Astrocyte (in vitro differentiated cells and primary cell): Measurements from ENCODE around the gene EPB41L3. TPM values are rescaled to one million over a fixed set of nuclear protein-coding genes. Genes with fewer than 3 reads are reported as not detected.

Experiments used
- DNase-seq: peaks from one replicate; pipeline ENCODE4 v3.0.0-alpha.2; 2010; ENCODE audit warnings: low read depth
- FAIRE-seq: peaks from 2 replicates; lab custom pipeline; 2011; peaks lifted over from hg19 to GRCh38; lab: Jason Lieb, UNC
- H2AFZ ChIP-seq: 2 replicates; pipeline ENCODE4 v1.6.0; 2012; ENCODE audit warnings: low read depth, low read length, inconsistent platforms
- H3K27ac ChIP-seq: 2 replicates; pipeline ENCODE4 v1.5.1; 2011; ENCODE audit warnings: low read depth, low read length, inconsistent platforms
- H3K27me3 ChIP-seq: 2 replicates; pipeline ENCODE4 v1.6.0; 2011; ENCODE audit warnings: low read length, inconsistent platforms; ENCODE audit not compliant: insufficient read depth
- H3K36me3 ChIP-seq: 2 replicates; pipeline ENCODE4 v1.5.1; 2011; ENCODE audit warnings: low read length, inconsistent platforms; ENCODE audit not compliant: insufficient read depth
- H3K4me1 ChIP-seq: 2 replicates; pipeline ENCODE4 v1.5.1; 2011; ENCODE audit warnings: low read length, inconsistent platforms; ENCODE audit not compliant: insufficient read depth
- H3K4me2 ChIP-seq: 2 replicates; pipeline ENCODE4 v1.6.0; 2012; ENCODE audit warnings: low read length, inconsistent platforms
- H3K4me3 ChIP-seq: 2 replicates; pipeline ENCODE4 v1.5.1; 2011; ENCODE audit warnings: low read depth, mild to moderate bottlenecking, low read length, inconsistent platforms; ENCODE audit not compliant: insufficient read depth
- H3K79me2 ChIP-seq: 2 replicates; pipeline ENCODE4 v1.6.0; 2012; ENCODE audit warnings: mild to moderate bottlenecking, low read length, inconsistent platforms; ENCODE audit not compliant: insufficient read depth
- H3K9ac ChIP-seq: 2 replicates; pipeline ENCODE4 v1.6.0; 2012; ENCODE audit warnings: mild to moderate bottlenecking, low read length, inconsistent platforms
- H3K9me3 ChIP-seq: 2 replicates; pipeline ENCODE4 v1.5.1; 2012; ENCODE audit warnings: low read depth, mild to moderate bottlenecking, low read length, inconsistent platforms; ENCODE audit not compliant: insufficient read depth
- H4K20me1 ChIP-seq: 2 replicates; pipeline ENCODE4 v1.6.0; 2012; ENCODE audit warnings: low read length, inconsistent platforms; ENCODE audit not compliant: insufficient read depth
- H3K27ac Mint-ChIP-seq: one replicate; pipeline ENCODE4 v1.8.0; 2021; ENCODE audit warnings: mild to moderate bottlenecking, mixed read lengths; ENCODE audit not compliant: unreplicated experiment
- H3K27me3 Mint-ChIP-seq: one replicate; pipeline ENCODE4 v1.8.0; 2021; ENCODE audit warnings: low read depth, mixed read lengths; ENCODE audit not compliant: unreplicated experiment
- H3K36me3 Mint-ChIP-seq: one replicate; pipeline ENCODE4 v1.8.0; 2021; ENCODE audit warnings: low read depth, mixed read lengths; ENCODE audit not compliant: unreplicated experiment
- H3K4me1 Mint-ChIP-seq: one replicate; pipeline ENCODE4 v1.8.0; 2021; ENCODE audit warnings: low read depth, mixed read lengths; ENCODE audit not compliant: unreplicated experiment
- H3K4me3 Mint-ChIP-seq: one replicate; pipeline ENCODE4 v1.8.0; 2021; ENCODE audit warnings: mild to moderate bottlenecking, moderate library complexity, mixed read lengths; ENCODE audit not compliant: unreplicated experiment
- H3K9me3 Mint-ChIP-seq: one replicate; pipeline ENCODE4 v1.8.0; 2021; ENCODE audit warnings: mild to moderate bottlenecking, mixed read lengths; ENCODE audit not compliant: unreplicated experiment
- EZH2 ChIP-seq: IDR thresholded peaks from 2 replicates; pipeline ENCODE4 v1.6.1; 2012; ENCODE audit warnings: mild to moderate bottlenecking, low read length, inconsistent platforms; ENCODE audit not compliant: insufficient read depth
- total RNA-seq: library from RNA; stranded (reverse); gene quantifications from 2 replicates; pipeline ENCODE4 v1.2.1, GENCODE V29; 2021
- TF ChIP-seq, protein P1 (sequence below): IDR thresholded peaks from 2 replicates; pipeline ENCODE4 v1.5.1; 2011; ENCODE audit warnings: low read depth, mild to moderate bottlenecking, inconsistent platforms, low read length, moderate library complexity; ENCODE audit not compliant: insufficient read depth

The EPB41L3 gene
- total RNA-seq, 1 donor from 2014 or later, result 97.0 TPM

DNA sequence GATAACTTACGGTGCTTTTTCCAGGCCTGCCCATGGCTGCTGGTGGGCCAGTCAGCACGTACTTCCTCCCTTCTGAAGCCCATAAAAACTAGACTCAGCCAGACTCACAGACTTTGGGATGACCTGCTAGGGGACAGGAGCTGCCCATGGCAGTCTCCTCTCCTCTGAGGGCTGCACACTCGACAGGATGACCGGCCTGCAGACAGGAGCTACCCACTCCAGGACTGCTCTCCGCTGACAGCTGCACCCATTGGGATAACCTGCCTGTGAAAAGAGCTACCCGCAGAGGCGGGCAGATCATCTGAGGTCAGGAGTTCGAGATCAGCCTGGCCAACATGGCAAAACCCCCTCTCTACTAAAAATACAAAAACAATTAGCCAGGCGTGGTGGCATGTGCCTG is 75.4 kb downstream of the EPB41L3 start:
- H4K20me1 ChIP-seq, result no peaks in the 10 kb centered on the region
- no peaks in the 10 kb centered on the region for H3K27me3 ChIP-seq
- no peak overlapping the region for H3K9ac ChIP-seq
- no peak overlapping the region for H3K27ac Mint-ChIP-seq
- TF ChIP-seq, protein P1, sequence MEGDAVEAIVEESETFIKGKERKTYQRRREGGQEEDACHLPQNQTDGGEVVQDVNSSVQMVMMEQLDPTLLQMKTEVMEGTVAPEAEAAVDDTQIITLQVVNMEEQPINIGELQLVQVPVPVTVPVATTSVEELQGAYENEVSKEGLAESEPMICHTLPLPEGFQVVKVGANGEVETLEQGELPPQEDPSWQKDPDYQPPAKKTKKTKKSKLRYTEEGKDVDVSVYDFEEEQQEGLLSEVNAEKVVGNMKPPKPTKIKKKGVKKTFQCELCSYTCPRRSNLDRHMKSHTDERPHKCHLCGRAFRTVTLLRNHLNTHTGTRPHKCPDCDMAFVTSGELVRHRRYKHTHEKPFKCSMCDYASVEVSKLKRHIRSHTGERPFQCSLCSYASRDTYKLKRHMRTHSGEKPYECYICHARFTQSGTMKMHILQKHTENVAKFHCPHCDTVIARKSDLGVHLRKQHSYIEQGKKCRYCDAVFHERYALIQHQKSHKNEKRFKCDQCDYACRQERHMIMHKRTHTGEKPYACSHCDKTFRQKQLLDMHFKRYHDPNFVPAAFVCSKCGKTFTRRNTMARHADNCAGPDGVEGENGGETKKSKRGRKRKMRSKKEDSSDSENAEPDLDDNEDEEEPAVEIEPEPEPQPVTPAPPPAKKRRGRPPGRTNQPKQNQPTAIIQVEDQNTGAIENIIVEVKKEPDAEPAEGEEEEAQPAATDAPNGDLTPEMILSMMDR, result no peak
- TF ChIP-seq EZH2, result no peak
- peaks cover 16% of the 10 kb centered on the region for H3K36me3 Mint-ChIP-seq
- no peaks in the 10 kb centered on the region for H3K27me3 Mint-ChIP-seq
- no peaks in the 10 kb centered on the region for H3K4me1 ChIP-seq
- peaks cover 12% of the 10 kb centered on the region for H3K4me1 Mint-ChIP-seq
- H3K27ac ChIP-seq, result no peak overlapping the region
- no peak for FAIRE-seq
- no peaks in the 10 kb centered on the region for H3K79me2 ChIP-seq
- no peaks in the 10 kb centered on the region for H3K9me3 Mint-ChIP-seq
- no peaks in the 10 kb centered on the region for H3K9me3 ChIP-seq
- no peak overlapping the region for H3K4me3 Mint-ChIP-seq
- H3K4me2 ChIP-seq, result no peak overlapping the region
- no peak overlapping the region for H3K4me3 ChIP-seq
- H2AFZ ChIP-seq, result no peak overlapping the region
- no peak for DNase-seq
- H3K36me3 ChIP-seq, result no peaks in the 10 kb centered on the region

DNA sequence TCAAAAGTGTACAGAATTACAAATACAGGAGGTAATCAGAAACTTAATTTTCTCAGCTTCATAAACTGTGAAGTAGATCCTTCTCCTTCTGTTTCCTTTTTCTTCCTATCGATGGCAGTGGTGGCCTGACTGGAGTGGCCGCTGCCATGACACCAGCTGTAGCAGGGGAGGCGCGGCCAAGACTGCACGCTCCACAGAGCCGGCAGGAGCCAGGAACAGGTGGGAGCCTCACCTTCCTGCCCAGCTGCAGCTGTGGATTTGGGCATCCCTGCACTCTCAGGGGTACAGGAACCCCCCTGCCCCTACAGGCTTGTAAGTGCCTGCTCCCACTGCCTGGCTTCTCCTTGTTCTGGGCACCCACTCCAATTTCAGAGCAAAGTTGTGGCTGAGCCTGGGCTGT is 76.1 kb downstream of the EPB41L3 start:
- TF ChIP-seq, protein P1, result no peak
- TF ChIP-seq EZH2, result no peak
- no peak overlapping the region for H3K4me3 Mint-ChIP-seq
- Histone ChIP-seq H3K9ac (no peak overlapping the region), H2AFZ (no peak overlapping the region), H3K9me3 (no peaks in the 10 kb centered on the region), H4K20me1 (peaks cover 5% of the 10 kb centered on the region), H3K27me3 (no peaks in the 10 kb centered on the region), H3K79me2 (no peaks in the 10 kb centered on the region), H3K4me1 (no peaks in the 10 kb centered on the region), H3K27ac (no peak overlapping the region), H3K4me2 (no peak overlapping the region), H3K4me3 (no peak overlapping the region), H3K36me3 (no peaks in the 10 kb centered on the region)
- H3K36me3 Mint-ChIP-seq, result peaks cover 19% of the 10 kb centered on the region
- no peak overlapping the region for H3K27ac Mint-ChIP-seq
- no peak for DNase-seq
- no peaks in the 10 kb centered on the region for H3K27me3 Mint-ChIP-seq
- no peaks in the 10 kb centered on the region for H3K9me3 Mint-ChIP-seq
- H3K4me1 Mint-ChIP-seq, result peaks cover 15% of the 10 kb centered on the region
- no peak for FAIRE-seq

DNA sequence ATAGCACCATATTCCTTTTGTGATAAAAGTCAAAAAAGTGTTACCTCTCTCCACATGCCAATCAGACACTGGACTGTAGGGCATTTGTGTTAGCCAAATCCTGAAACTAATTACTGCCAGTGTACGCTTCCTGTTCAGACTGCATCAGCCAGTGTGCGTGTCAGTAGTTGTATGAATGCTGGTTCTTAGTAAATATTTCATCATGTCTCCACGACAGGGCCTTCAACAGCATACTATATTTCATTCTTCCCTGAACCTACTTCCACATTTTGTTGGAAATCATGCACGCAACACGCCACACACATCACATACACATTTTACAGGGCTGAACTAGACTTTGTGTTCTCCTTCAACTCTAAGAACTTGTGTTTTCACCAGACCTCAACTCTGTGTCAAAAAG is 77.5 kb downstream of the EPB41L3 start:
- Histone ChIP-seq H3K27me3 (no peaks in the 10 kb centered on the region), H3K79me2 (no peaks in the 10 kb centered on the region), H2AFZ (no peak overlapping the region), H4K20me1 (peaks cover 5% of the 10 kb centered on the region), H3K4me2 (no peak overlapping the region), H3K4me3 (no peak overlapping the region), H3K27ac (no peak overlapping the region), H3K9ac (no peak overlapping the region), H3K9me3 (no peaks in the 10 kb centered on the region), H3K4me1 (no peaks in the 10 kb centered on the region), H3K36me3 (no peaks in the 10 kb centered on the region)
- peaks cover 16% of the 10 kb centered on the region for H3K36me3 Mint-ChIP-seq
- no peak for TF ChIP-seq EZH2
- TF ChIP-seq, protein P1, result no peak
- DNase-seq, result no peak
- H3K4me1 Mint-ChIP-seq, result peaks cover 17% of the 10 kb centered on the region
- H3K9me3 Mint-ChIP-seq, result no peaks in the 10 kb centered on the region
- no peaks in the 10 kb centered on the region for H3K27me3 Mint-ChIP-seq
- H3K27ac Mint-ChIP-seq, result no peak overlapping the region
- no peak for FAIRE-seq
- no peak overlapping the region for H3K4me3 Mint-ChIP-seq
